ENCODE measurements around the gene CENPS.

Gene CENPS

GRCh38 chr1:10449751-10450150 is 19.5 kb downstream of the CENPS start, which contains the start of gene CORT:
Gene CORT, plus strand, starts transcription at chr1:10450031. Its CDS starts 193 bp downstream, at chr1:10450224.
- DNase-seq (ENCODE audit: low read depth): no peak
- no peak for TF ChIP-seq MYC (IDR thresholded peaks at IDR 0.05; ENCODE audit: low read depth, low read length)
- TF ChIP-seq CTCF (IDR thresholded peaks at IDR 0.05; ENCODE audit: low read depth, low read length): no peak
- TF ChIP-seq POLR2A (IDR thresholded peaks at IDR 0.05; ENCODE audit: extremely low read depth, insufficient read length): no peak
- TF ChIP-seq MAX (IDR thresholded peaks at IDR 0.05; ENCODE audit: low read depth, low read length): no peak
- no peak within 1 kb of the TSS for H3K4me3 ChIP-seq (ENCODE audit: low read depth, low read length)

GRCh38 chr1:10450156-10450814 is 20.1 kb downstream of the CENPS start:
- no peak for DNase-seq (ENCODE audit: low read depth)

GRCh38 chr1:10450836-10451235 is 20.6 kb downstream of the CENPS start:
- DNase-seq (ENCODE audit: low read depth): no peak
- TF ChIP-seq CTCF (IDR thresholded peaks at IDR 0.05; ENCODE audit: low read depth, low read length) (no peak), MAX (IDR thresholded peaks at IDR 0.05; ENCODE audit: low read depth, low read length) (no peak), MYC (IDR thresholded peaks at IDR 0.05; ENCODE audit: low read depth, low read length) (no peak), POLR2A (IDR thresholded peaks at IDR 0.05; ENCODE audit: extremely low read depth, insufficient read length) (no peak)
- H3K4me3 ChIP-seq (ENCODE audit: low read depth, low read length): no peak overlapping the region

More at GRCh38 chr1:10450156-10450814, 20.1 kb downstream of the CENPS start:
- TF ChIP-seq CTCF (IDR thresholded peaks at IDR 0.05; ENCODE audit: low read depth, low read length) (no peak), POLR2A (IDR thresholded peaks at IDR 0.05; ENCODE audit: extremely low read depth, insufficient read length) (no peak), MYC (IDR thresholded peaks at IDR 0.05; ENCODE audit: low read depth, low read length) (no peak), MAX (IDR thresholded peaks at IDR 0.05; ENCODE audit: low read depth, low read length) (no peak)
- no peak overlapping the region for H3K4me3 ChIP-seq (ENCODE audit: low read depth, low read length)

GRCh38 chr1:10451287-10451686 is 21.1 kb downstream of the CENPS start:
- TF ChIP-seq CTCF (IDR thresholded peaks at IDR 0.05; ENCODE audit: low read depth, low read length): no peak
- no peak for TF ChIP-seq MAX (IDR thresholded peaks at IDR 0.05; ENCODE audit: low read depth, low read length)
- TF ChIP-seq MYC (IDR thresholded peaks at IDR 0.05; ENCODE audit: low read depth, low read length): no peak
- no peak for TF ChIP-seq POLR2A (IDR thresholded peaks at IDR 0.05; ENCODE audit: extremely low read depth, insufficient read length)
- H3K4me3 ChIP-seq (ENCODE audit: low read depth, low read length): no peak overlapping the region
- no peak for DNase-seq (ENCODE audit: low read depth)

GRCh38 chr1:10456048-10456447 is 25.8 kb downstream of the CENPS start:
- no peak overlapping the region for H3K4me3 ChIP-seq (ENCODE audit: low read depth, low read length)
- DNase-seq (ENCODE audit: low read depth): no peak
- TF ChIP-seq POLR2A (IDR thresholded peaks at IDR 0.05; ENCODE audit: extremely low read depth, insufficient read length): no peak
- TF ChIP-seq MAX (IDR thresholded peaks at IDR 0.05; ENCODE audit: low read depth, low read length): no peak
- no peak for TF ChIP-seq CTCF (IDR thresholded peaks at IDR 0.05; ENCODE audit: low read depth, low read length)
- TF ChIP-seq MYC (IDR thresholded peaks at IDR 0.05; ENCODE audit: low read depth, low read length): no peak

Measured in NB4 (cell line).